PFSK-1 (cell line): ENCODE results near the gene CACNB2.

Source experiments
- FOXP2 ChIP-seq: optimal IDR thresholded peaks from 2 replicates; pipeline ENCODE3; 2011; ENCODE audit warnings: borderline replicate concordance, control low read depth, inconsistent platforms; ENCODE audit not compliant: insufficient read depth; ENCODE audit errors: extremely low read length, extremely low read depth
- POLR2AphosphoS5 ChIP-seq: IDR thresholded peaks from 2 replicates; pipeline ENCODE4 v1.6.1; 2012; ENCODE audit warnings: low read depth, mild to moderate bottlenecking, control low read depth, low read length, moderate library complexity
- REST ChIP-seq, 2 experiments: IDR thresholded peaks; 2 replicates each; pipeline versions ENCODE4 v1.6.1 to v1.8.0; 2011 to 2012; ENCODE audit warnings: low read depth in 2 of 2, low read length in 2 of 2, control low read depth in 1 of 2, inconsistent platforms in 1 of 2, mild to moderate bottlenecking in 1 of 2, moderate library complexity in 1 of 2; ENCODE audit not compliant: insufficient read depth in 1 of 2
- SIN3A ChIP-seq: IDR thresholded peaks from 2 replicates; pipeline ENCODE4 v1.6.1; 2012; ENCODE audit warnings: mild to moderate bottlenecking, low read length, moderate library complexity, borderline replicate concordance; ENCODE audit not compliant: insufficient read depth
- TAF1 ChIP-seq: IDR thresholded peaks from 2 replicates; pipeline ENCODE4 v1.6.1; 2012; ENCODE audit warnings: low read length, control low read depth, borderline replicate concordance; ENCODE audit not compliant: insufficient read depth

- no peak for TF ChIP-seq POLR2AphosphoS5
- TF ChIP-seq FOXP2 = no peak
- no peak for TF ChIP-seq REST (IDR thresholded peaks at IDR 0.05; ENCODE audit: insufficient read depth in 1 of 2, low read depth in 2 of 2, low read length in 2 of 2)
- no peak for TF ChIP-seq SIN3A
- TF ChIP-seq TAF1 = no peak
Observed at GRCh38 chr10:18312374-18313139, 172.3 kb downstream of the CACNB2 start.
